AG08395 (cell line): Measurements from ENCODE around the gene NT5C.
"Not testable (repeated sequence)": the region's sequence is repeated elsewhere in the genome, so short reads cannot be mapped to it uniquely, and the experiment has no call there.

Source experiments
- DNase-seq: peaks from one replicate; pipeline ENCODE4 v3.0.0; 2012; ENCODE audit warnings: mixed read lengths, low spot score

NT5C gene

GRCh38 chr17:75144816-75145512, 13.4 kb upstream of the NT5C start:
- no peak for DNase-seq

DNA sequence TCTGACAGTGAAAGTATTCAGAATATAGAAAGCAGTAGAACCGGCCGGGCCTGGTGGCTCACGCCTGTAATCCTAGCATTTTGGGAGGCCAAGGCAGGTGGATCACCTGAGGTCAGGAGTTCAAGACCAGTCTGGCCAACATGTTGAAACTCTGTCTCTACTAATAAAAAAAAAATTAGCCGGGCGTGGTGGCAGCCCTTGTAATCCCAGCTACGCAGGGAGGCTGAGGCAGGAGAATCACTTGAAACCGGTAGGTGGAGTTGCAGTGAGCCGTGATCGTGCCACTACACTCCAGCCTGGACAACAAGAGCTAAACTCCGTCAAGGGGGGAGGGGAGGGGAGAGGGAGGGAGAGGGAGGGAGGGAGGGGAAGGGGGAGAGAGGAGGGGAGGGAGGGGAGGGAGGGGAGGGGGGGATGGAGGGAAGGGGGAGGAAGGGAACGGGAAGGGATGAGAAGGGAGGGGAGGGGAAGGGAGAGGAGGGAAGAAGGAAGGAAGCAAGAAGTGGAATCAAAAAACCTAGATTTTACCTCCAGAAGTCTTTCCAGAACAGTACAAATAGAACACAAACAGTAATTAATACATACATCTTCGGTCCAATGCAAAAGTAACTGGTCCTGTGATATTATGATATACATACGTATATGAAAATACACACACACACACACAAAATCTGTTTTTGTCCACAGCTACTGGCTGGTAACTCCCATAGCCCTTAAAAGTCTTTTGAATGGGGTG, 10.9 kb upstream of the NT5C start:
- no peak for DNase-seq

- no peak for DNase-seq
These were observed 7.0 kb upstream of the NT5C start for GRCh38 chr17:75138519-75138918.

DNA sequence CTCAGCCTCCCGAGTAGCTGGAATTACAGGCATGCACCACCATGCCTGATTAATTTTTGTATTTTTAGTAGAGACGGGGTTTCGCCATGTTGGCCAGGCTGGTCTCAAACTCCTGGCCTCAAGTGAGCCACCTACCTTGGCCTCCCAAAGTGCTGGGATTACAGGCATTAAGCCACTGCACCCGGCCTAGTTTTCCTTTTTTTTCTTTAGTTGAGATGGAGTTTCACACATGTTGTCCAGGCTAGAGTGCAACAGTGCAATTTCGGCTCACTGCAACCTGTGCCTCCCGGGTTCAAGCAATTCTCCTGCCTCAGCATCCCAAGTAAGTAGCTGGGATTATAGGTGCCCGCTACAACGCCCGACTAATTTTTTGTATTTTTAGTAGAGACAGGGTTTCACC, 6.2 kb upstream of the NT5C start:
- not testable (repeated sequence) for DNase-seq

- no peak for DNase-seq
These were observed 4.4 kb upstream of the NT5C start for GRCh38 chr17:75135946-75136345.

DNA sequence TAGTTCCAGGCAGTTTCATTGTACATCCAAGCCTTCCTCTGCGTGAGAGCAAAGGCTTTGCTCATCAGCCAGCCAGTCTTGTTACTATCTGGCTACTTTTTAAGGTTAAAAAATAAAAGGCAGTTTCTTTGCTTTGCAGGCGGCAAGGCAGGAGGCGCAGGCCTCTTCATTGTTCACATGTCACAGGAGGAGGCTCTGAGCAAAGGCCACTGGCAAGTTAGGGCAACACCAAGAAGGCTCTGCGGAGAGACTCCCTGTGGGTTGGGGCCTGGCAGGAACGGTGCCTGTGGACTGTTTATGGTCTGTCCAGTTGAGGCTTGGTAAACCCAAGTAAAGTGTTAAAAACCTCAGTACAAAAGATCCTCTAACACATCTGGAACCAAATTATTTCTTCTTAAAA, 3.9 kb upstream of the NT5C start:
- no peak for DNase-seq

- DNase-seq: not testable (repeated sequence)
These were observed 2.2 kb upstream of the NT5C start for GRCh38 chr17:75133607-75134347.

DNA sequence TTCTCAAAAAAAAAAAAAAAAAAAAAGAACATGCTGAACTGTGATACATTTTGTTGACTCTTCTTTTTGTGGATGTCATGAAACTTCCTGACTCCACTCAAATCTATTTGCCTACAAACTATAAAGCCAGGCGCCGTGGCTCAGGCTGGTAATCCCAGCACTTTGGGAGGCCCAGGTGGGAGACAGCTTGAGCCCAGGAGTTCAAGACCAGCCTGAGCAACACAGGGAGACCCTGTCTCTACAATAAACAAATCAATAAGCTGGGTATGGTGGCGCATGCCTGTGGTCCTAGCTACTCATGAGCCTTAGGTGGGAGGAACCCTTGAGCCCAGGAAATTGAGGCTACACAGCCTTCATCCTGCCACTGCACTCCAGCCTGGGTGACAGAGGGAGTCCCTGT, 1.5 kb upstream of the NT5C start:
- DNase-seq: no peak

DNA sequence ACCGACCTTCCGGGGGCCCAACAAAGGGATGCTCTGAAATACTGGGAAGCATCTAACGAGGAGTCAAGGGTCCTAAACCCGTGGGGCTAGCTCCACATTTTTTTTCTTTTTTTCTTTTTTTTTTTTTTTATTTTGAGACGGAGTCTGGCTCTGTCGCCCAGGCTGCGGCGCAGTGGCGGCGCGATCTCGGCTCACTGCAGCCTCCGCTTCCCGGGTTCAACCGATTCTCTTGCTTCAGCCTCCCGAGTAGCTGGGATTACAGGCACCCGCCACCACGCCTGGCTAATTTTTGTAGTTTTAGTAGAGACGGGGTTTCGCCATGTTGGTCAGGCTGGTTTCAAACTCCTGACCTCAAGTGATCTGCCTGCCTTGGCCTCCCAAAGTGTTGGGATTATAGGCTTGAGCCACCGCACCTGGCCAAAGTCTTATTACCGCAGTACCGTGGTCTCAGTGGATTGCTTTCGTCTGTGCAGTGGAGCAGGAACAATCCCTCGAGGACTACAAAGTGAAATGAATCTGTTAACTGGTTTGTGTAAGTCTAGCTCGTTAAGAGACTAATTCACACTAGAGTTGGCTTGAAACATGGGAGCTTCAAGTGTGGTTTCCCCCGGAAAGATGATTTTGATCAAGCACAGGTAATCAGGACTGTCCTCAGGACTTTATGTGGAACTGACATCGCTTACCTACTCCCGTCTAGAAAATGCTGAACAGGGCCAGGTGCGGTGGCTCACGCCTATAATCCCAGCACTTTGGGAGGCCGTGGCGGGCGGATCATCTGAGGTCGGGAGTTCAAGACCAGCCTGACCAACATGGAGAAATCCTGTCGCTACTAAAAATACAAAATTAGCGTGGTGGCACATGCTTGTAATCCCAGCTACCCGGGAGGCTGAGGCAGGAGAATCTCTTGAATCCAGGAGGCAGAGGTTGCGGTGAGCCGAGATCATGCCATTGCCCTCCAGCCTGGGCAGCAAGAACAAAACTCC, 767 bp upstream of the NT5C start:
- not testable (repeated sequence) for DNase-seq

- peak; percentile 57 for DNase-seq
These were observed 787 bp downstream of the NT5C start for GRCh38 chr17:75130632-75131277.

GRCh38 chr17:75130059-75130631, 1.4 kb downstream of the NT5C start:
- DNase-seq: no peak

- DNase-seq: no peak
These were observed 2.0 kb downstream of the NT5C start for GRCh38 chr17:75129576-75129975.

GRCh38 chr17:75128694-75129505, 2.6 kb downstream of the NT5C start:
- DNase-seq: no peak

DNA sequence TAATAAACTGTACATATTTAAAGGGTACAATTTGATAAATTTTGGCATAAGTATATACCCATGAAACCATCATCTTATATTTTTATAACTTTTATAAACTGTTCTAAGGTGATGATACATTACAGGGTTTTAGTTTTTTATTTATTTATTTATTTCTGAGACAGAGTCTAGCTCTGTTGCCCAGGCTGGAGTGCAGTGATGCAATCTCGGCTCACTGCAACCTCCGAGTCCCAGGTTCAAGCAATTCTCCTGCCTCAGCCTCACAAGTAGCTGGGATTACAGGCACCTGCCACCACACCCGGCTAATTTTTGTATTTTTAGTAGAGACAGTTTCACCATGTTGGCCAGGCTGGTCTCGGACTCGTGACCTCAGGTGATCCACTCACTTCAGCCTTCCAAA, 3.6 kb downstream of the NT5C start:
- DNase-seq: not testable (repeated sequence)

GRCh38 chr17:75126954-75127353, 4.6 kb downstream of the NT5C start:
- no peak for DNase-seq

GRCh38 chr17:75125984-75126383, 5.6 kb downstream of the NT5C start:
- no peak for DNase-seq

DNA sequence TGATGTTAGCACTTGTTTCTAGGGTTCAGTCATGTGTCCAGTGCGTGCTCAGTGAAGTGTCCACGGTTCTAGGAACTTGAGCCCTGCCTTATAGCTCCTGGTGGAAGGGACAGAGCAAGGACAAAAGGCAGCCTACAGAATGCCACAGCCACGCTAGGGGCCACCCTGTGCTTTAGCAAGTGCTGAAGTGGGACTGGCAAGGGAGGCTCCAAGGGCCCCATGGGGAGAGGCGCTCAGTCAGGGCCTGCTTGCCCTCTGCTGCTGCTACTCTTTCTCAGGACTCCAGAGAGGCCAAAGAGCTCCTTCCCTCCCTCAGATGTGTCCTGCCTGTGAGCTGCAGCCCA, 6.8 kb downstream of the NT5C start:
- DNase-seq: no peak

DNA sequence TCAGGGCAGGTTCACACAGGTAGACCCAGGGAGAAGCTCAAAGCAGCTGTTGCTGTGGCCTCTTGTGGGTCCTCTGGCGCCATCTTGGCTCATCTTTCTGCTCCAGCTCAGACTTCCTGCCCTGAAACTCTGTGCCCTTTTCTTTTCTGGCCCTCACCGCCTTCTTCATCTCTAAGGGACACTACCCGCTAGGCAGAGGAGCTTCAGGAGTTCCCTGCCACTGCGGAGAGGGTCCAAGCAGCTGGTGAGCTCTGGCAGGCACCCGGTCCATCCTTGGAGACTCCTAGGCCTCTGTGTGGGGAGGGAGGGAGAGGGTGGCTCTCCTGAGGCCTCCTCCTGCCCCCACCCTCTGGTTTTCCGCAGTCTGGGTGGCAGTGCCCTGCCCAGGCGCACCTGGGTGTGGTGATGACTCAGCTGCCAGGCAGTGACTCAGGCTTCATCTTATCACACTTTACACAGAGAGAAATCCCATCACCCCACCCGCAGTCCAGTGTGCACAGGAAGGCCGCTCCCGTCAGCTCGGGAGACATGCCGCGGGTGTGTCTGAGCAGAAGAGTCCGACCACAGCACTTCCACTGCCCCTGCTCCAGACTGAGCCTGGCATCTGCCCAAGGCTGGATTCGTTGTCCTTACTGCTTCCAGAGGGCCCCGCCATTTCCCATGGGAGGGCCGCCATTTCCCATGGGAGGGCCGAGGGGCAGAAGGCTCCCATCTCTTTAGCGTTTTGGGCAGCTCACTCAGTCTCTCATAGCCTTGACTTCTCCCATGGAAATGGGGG, 7.3 kb downstream of the NT5C start:
- DNase-seq: no peak

GRCh38 chr17:75118307-75118706, 13.2 kb downstream of the NT5C start:
- DNase-seq: no peak
